DMS53 treated with DMSO at 0.1 percent for 48 hours (cell line): ENCODE measurements around the gene SMARCAL1.

Experiments
- DNase-seq: peaks from one replicate; lab custom pipeline; 2025; ENCODE audit not compliant: unreplicated experiment; lab: John Stamatoyannopoulos, UW

Gene SMARCAL1

DNA sequence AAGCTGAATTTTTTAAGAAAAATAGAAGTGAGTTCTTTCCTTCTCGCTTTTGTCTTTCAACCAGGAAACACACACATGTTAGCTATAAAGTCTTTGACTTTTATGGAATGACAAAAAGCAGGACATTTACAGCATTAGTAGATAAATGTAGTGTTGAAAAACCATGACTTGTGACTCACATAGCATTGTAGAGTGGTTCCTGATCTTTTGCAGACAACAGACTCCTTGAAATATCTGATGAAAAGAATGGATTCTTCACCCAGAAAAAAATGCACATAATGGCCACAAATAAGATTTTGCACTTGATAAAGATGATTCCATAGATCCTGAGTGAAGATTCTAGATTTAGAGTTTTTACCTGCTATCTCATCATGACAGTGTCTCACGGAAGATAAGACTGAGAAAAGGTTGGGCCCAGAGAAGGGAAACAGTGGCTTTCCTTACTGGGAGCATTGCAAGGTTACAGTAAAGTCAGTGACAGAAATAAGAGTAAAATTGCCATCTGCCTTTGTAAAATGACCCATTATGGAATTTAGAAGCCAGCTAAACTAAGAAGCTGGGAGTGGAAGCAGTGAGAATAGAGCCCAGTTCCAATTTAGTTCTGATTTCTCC is 14.0 kb downstream of the SMARCAL1 start:
- DNase-seq = no peak

DNA sequence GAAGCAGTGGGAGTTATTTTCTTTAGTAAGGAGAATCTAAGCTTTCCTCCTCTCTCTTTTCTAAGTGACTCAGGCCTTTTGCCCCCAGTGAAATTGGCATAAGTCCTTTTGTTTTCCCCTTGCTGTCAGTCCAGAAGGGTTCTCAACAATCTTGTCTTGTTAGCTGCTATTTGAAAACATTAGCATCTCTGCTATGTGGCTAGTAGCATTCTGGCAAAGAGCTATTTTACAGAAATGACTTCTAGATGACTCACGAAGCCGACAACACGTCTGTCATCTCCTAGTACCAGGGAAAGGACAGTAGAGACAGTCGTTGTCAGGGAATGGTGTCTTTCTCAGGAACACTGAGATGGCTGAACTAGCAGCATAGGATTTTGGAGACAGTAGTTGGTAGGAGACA is 14.7 kb downstream of the SMARCAL1 start:
- no peak for DNase-seq

DNA sequence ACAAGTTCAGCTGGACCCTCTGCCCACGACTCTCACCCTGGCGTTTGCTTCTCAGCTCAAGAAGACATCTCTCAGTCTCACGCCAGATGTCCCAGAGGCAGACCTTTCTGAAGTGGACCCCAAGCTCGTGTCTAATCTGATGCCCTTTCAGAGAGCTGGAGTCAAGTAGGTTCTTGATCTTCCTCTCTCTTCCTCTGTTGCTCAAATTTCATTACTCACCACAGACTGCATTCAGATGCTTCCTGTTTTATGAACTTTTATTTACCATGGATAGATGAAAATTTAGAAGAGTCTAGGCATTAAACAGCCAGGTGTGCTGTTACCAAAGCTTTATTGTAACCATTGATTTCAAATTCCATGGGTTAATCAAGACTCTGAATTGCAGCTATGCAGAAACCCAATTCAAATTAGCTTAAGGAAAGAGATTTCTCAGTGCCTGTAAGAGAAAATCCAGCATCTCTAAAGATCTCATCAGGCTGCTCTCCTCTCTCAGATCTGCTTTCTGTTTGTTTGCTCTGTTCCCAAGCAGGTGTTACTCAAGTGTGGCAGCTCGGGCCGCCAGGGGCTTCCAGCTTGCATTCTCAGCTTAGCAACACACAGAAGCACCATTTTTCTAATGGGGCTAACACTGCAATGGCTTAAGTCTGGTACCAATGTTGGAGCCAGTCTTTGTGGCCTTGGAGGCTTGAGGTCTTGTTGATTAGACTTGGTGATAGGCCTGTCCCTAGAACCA is 16.5 kb downstream of the SMARCAL1 start:
- peak; percentile 77 for DNase-seq

DNA sequence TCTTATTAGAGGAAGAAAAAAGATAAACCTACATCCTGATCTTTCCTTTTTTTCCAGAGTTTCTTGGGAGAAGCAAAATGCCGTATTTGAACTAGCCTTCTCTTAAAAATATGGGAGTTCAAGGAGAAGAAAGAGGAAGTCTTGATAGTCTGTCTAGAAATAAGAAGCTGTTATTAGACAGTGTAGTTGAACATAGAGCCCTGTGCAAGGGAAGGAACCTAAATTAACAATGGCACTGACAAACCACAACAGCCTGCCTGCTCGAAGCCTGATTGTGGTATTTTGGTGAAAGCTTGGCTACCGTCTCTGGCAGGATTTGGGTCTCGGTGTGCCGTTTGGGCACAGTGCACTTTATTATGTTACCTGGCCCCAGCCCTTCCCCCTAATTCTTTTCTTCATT is 17.1 kb downstream of the SMARCAL1 start:
- no peak for DNase-seq

DNA sequence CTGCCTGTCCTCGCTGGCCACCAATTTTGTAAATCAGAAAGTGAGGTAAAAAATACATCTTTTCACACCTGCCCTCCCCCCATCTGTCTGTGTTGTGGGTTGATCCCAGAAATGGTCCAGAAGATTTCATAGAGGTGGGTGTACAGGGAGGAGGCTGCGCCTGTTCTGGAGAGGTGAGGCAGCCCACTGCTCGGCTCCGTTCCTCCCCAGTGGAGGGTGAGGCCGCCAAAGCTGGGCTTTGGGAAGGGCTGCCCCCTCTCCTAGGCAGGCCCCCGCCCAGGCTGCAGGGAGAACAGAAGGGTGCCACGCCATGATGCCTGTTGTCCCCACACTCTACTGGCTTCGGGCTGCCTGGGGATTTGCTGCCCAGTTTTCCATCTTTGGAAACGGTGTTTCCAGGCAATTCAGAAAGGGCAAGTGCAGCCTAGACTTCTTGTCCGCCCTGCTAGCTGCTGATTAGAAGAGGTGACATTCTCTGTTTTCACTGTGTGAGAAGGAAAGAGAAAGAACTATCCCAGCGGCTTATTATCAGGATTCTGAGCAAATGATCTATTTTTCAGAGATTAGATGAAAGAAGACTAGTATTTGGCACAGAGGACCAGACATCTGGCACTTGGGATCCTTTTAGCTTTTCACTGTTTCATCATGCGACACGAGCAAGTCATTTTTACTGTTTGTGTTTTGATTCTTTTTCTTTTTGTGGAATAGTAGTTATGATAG is 18.7 kb downstream of the SMARCAL1 start:
- DNase-seq = no peak

DNA sequence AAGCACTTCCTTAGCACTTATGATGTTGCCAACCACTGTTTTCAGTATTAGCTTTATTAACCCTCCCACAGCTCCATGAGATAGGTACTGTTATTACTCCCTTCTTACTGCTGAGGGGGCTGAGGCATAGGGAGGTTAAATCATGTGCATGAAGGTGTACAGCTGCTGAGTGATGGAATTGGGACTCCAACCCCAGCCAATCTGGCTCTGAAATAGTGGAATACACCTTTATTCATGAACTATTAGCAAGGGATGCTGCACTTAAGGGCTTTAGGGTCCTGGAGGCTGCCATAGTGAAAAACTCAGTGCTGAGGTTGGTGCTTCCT is 19.2 kb downstream of the SMARCAL1 start:
- DNase-seq = no peak

DNA sequence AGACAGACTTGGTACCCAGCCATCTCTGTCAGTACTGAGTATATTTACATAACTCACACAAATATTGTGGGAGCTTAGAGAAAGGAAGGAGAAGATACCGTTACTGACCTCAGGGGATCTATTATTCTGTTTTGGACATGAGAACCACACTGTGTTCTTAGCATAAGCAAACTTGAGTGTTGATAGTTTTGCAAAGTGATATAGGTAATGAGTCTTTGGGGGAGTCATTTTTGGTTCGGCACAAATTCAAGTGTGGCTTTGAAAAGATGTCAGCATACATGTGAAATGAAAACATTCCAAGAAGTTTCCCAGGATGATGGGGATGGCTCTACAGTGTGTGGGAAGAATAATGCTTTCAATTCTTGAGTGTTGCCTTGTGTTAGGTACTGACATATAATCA is 24.1 kb downstream of the SMARCAL1 start:
- DNase-seq = no peak

DNA sequence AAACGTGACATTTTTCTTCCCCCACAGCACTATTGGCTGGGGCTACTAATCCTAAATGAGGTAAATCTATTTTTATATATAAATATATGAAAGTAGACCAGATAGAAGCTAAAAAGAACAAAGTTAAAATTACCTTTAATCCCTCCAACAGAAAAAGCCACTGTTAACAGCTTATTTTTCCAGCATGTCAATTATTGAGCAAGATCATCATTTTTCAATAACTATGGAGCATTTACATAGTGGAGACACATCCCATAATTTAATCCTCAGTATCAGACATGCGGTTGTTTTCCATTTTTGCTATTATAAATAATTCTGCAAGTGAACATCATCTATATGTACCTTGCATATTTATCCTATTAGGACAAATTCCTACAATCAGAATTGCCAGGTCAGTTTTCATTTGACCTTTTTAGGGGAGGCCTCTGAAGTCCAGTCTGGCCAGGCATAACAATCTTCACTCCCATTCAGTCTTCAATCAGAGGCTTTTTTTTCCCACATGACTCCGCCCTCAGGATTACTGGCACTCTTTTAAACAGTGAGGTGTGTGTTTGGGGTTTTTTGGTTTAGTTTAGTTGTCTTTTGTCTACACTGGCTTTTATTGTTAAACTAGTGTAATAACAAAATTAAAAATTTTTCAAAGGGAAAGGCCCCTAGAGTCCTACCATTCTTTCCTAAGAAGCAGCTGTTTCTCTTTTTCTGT is 29.2 kb downstream of the SMARCAL1 start:
- no peak for DNase-seq

DNA sequence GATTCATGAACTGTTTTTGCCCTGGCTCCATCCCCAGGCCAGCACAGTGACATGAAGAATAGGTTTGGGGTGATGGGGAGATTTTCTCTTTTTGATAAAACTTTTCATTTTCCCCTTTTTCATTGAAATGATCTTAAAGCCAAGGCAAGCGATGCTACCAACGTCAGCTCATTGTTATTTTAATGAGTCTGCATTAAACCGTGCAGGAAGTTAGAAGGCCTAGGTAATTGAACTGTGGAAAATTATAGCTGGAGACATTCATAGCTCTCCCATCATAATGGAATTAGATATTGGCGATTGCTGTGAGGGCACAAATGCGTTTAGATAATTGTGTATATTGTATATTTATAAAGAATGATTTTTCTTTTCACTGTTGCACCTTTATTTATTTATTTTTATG is 33.2 kb downstream of the SMARCAL1 start:
- no peak for DNase-seq

DNA sequence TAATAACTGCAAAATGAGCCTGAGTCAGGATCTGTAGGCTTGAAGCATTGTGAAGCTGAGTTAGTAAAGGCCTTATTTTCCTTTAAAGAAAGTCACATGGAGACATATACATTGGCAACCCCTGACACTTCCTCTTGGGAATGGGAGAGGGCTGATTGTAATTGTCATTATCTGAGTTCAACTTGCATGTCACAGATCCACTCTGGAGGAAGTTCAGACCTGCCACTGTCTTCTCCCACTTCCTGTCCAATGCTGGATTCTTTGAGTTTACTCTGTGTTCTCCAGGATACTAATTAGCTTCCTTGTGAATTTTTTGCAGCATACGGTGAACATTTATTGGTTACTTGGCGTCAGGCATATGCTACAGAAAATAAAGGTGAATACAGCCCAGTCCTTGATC is 34.1 kb downstream of the SMARCAL1 start:
- DNase-seq = no peak

DNA sequence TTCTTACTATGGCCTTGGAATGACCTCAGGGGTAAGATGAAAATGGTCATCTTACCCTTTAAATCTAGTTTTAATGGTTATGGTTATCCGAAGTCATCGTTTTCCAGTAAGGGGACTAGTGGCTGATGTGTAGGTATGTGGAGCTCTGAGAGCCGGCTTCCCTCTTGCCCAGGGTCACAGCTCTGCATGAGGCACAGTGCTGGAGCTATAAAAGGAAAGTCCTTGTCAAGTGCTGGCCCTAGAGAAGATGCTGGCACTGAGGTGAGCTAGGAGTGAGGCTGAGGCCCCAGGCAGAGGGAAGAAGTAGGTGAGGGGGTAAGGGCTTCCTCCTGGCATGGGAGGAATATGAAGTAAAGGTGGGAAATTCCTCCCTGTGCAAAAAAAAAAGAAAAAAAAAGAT is 35.0 kb downstream of the SMARCAL1 start:
- DNase-seq = no peak

DNA sequence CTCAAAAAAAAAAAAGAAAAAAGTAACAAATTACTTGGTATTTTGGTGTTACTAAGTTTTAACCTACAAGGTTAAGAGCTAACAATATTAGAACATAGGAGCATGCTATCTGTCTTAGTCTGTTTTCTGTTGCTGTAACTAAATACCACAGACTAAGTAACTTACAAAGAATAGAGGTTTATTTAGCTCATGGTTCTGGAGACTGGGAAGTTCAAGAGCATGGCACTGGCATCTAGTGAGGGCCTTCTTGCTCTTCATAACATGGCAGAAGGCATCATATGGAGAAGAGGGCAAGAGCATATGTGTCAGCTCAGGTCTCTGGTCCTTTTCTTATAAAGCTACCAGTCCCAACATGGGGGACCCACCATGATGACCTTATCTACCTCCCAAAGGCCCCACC is 36.5 kb downstream of the SMARCAL1 start:
- DNase-seq = no peak

DNA sequence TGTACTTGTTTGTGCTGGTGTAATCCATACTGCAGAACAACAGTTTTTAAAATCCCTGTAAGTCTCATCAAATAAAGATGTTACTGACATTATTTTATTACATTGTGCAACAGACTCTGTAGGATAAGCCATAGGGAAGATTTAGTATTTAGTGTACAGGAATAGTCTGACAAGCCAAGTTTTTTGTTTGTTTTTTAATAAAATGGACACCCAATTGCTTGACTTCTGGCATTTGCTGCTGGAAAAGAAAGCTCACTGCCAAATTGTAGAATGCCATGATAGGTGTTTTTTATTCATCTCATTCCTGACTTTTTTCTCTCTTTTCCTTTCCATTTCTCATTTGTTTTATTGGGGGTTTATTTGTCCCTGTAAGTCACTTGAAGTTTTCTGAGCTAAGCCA is 38.1 kb downstream of the SMARCAL1 start:
- DNase-seq = no peak

DNA sequence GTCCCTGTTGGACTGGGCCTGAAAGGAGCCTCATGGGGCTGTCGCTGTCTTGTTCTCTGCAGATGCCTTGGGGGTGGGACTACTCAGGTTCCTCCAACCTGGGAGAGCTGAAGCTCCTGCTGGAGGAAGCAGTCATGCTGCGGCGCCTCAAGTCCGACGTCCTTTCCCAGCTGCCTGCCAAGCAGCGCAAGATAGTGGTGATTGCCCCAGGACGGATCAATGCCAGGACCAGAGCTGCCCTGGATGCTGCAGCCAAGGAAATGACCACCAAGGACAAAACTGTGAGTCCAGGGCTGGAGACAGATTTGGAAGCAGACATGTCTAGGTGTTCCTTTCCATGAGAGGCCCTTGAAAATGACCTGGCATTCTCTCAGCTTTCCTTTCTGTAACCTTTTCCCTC is 38.5 kb downstream of the SMARCAL1 start:
- no peak for DNase-seq

DNA sequence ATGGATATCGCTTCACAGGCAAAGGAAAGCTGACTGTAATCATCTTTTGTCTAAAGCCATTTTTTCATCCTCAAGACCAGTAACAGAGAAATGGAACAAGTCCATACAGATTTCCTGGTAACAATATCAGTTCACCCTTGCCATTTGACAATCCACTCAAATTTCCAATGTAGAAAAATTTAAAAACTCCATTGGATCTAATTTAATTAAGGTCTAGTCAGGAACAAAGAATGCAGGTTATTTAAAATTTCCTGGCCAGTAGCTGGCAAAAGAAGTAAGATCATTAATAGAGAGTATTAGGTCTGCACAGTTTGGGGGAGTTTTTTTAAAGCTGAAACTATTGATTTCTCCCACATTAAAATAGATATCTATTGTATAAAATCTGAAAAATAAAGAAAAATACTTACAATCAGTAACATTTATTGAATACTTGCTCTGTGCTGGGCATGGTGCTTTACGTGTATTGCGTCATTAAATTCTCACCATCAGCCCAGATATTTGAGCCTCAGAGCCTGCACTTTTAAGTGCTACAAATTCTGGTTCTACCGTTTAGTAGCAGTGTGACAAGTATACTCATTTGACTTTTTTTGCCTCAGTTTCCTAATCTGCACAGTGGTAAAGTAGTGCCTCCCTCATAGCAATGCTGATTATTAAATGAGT is 41.8 kb downstream of the SMARCAL1 start:
- no peak for DNase-seq

DNA sequence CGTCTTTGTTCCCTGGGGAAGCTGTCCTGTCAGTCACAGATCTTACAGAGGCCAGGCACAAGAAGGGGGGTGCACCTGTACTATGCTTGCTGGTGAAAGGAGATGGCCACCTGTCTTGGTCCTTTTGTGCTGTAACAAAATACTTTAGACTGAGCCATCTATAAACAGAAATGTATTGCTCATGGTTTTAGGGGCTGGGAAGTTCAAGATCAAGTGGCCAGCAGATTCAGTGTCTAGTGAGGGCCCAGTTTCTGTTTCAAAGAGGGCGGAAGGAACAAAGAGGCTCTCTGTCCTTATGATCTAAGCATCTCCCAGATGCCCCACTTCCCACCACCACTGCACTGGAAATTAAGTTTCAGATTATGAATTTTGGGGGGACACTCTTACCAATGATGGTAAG is 50.9 kb downstream of the SMARCAL1 start:
- DNase-seq = no peak

DNA sequence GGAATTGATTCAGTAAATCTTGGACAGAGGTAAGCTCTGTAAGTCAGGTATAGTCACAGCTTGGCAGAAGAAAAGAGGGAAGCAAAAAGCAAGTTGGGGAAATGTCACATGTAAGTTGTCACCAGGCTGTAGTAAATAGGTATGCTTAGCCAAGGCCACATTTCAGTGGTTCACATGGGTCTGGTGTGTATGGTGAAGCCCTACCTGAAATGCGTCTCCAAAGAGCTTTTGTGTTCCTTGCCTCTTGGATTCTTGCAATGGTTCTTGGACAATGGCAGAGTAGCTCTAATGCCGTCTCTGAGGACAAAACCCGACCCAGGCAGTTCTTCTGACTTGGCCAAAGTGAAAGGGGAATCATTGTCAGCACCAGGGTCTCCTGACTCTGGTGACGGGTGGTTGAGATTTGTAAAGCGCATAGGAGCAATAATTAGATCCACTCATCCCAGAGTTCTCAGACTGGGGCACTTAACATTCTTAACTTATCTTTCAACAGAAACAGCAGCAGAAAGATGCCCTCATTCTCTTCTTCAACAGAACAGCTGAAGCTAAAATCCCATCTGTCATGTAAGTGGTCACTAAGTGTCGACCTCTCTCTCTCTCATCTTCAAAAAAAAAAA is 51.9 kb downstream of the SMARCAL1 start:
- DNase-seq = no peak

DNA sequence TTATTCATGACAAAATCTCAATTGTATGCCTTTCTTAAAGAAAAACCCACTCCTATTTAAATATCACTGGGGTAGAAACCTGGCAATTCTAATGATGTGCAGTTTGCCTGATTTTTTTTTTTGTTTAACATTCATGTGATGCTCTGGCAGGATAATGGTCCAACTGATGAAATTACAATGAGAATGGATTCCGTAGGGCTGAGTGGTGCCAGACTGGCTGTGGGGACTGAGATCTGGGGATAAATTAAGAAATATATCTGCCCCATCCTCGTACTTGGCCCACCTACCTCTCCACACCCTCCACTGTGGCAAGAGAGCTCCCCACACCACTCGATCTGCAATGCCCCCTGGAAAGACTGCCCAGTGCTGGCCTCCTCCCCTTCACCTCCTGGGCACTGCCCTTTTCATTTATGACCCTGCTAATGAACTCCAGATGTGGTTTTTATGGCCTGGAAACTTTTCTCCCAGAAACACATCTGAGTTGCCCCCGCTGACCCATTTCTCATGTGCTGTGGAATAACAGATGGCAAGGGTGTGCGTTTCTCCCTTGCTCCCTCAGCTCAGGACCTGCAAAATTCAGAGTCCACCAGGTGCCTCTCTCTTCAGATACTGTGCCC is 53.4 kb downstream of the SMARCAL1 start:
- no peak for DNase-seq

DNA sequence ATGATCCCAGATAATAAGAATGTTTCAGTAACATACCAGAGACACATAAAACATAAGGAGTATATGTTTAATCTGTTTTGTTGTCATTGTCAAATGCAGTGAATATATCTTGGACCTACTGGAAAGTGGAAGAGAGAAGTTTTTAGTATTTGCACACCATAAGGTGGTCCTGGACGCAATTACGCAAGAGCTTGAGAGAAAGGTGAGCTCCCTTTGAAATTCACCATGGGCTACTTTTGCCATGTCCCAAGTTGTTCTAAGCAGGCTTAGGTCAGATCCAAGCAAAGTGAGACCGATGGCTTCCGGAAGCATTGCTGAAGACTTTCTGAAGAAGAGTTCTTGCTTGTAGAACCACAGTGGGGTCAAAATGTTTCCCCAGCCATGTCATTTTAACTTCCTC is 55.6 kb downstream of the SMARCAL1 start:
- DNase-seq = no peak

DNA sequence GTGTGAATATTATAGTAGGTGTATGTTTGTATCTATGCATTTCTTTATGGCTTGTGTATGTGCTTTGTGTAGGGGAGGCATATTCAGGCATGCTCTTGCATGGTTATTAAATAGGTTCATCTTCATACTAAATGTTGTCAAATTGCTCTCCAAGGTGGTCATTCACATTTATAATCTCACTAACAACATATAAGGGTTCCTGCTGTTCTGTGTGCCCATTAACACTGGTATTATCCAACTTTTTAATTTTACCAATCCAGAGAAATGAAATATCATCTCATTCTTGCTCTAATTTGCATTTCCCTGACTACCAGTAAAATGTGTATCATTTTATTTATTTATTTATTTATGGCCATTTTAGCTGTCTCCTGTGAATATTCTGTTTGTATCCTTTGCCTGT is 57.4 kb downstream of the SMARCAL1 start:
- DNase-seq = no peak

DNA sequence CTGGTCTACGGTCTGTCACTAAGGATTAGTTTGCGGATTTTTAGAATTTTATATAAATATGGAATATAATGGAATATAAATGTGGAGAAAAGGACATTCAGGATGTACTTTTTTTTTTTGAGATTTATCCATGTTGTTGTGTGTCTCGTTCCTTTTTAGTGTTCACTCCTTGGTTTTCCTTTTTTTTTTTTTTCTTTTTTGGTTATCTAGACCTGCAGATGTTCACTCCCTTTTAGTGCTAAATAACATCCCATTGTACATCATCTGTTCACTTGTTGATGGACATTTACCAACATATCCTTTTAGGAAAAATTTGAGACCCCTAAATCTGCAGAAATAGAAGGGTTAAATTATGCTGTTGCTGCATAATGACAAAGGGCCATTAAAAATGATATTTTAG is 60.9 kb downstream of the SMARCAL1 start:
- DNase-seq = no peak
